ENCODE data around the gene MED26.
A peak's percentile ranks its signal among the peaks of the same experiment; 100 is the strongest.

Gene MED26

GRCh38 chr19:16661480-16662034, 33.6 kb upstream of the MED26 start (continued):
- TF ChIP-seq KLF10 (tag by site-specific recombination; IDR thresholded peaks at IDR 0.05): no peak
- TF ChIP-seq, protein P1, sequence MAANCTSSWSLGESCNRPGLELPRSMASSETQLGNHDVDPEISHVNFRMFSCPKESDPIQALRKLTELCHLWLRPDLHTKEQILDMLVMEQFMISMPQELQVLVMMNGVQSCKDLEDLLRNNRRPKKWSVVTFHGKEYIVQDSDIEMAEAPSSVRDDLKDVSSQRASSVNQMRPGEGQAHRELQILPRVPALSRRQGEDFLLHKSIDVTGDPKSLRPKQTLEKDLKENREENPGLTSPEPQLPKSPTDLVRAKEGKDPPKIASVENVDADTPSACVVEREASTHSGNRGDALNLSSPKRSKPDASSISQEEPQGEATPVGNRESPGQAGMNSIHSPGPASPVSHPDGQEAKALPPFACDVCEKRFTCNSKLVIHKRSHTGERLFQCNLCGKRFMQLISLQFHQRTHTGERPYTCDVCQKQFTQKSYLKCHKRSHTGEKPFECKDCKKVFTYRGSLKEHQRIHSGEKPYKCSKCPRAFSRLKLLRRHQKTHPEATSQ (tag by site-specific recombination; IDR thresholded peaks at IDR 0.05): 0 out of 2 replicates have a peak, but pooled peaks have one; percentile 34
- TF ChIP-seq ZBTB17 (tag by site-specific recombination; IDR thresholded peaks at IDR 0.05): 0 out of 2 replicates have a peak, but pooled peaks have one; percentile 12
- no peak for TF ChIP-seq ZNF707 (tag by site-specific recombination; IDR thresholded peaks at IDR 0.05)
- no peak for TF ChIP-seq MZF1 (tag by site-specific recombination; IDR thresholded peaks at IDR 0.05; ENCODE audit: borderline replicate concordance)
- TF ChIP-seq ZFP37 (tag by site-specific recombination; IDR thresholded peaks at IDR 0.05): no peak
- TF ChIP-seq ZNF398 (tag by site-specific recombination; IDR thresholded peaks at IDR 0.05): peak; percentile 88
- peak; percentile 15; the same call in 1 of the 2 replicates for TF ChIP-seq ZBTB20 (tag by site-specific recombination; IDR thresholded peaks at IDR 0.05)
- peak; percentile 93 for TF ChIP-seq ZNF600 (tag by site-specific recombination; IDR thresholded peaks at IDR 0.05)
- TF ChIP-seq EGR2 (tag by site-specific recombination; IDR thresholded peaks at IDR 0.05; ENCODE audit: low read depth): peak; percentile 29; the same call in 1 of the 2 replicates
- TF ChIP-seq ZNF239 (tag by site-specific recombination; IDR thresholded peaks at IDR 0.05): no peak
- TF ChIP-seq ZNF391 (tag by site-specific recombination; IDR thresholded peaks at IDR 0.05; ENCODE audit: borderline replicate concordance, low read depth): 0 out of 2 replicates have a peak, but pooled peaks have one; percentile 20
- TF ChIP-seq KLF8 (tag by site-specific recombination; IDR thresholded peaks at IDR 0.05): 0 out of 2 replicates have a peak, but pooled peaks have one; percentile 24
- TF ChIP-seq ZNF624 (tag by site-specific recombination; IDR thresholded peaks at IDR 0.05): no peak
- peak; percentile 48; the same call in 1 of the 2 replicates for TF ChIP-seq GLIS1 (tag by site-specific recombination; IDR thresholded peaks at IDR 0.05)
- no peak for TF ChIP-seq GLI2 (tag by site-specific recombination; IDR thresholded peaks at IDR 0.05; ENCODE audit: borderline replicate concordance, low read depth)
- peak; percentile 83 for TF ChIP-seq ZBTB10 (tag by site-specific recombination; IDR thresholded peaks at IDR 0.05)
- TF ChIP-seq ZNF214 (tag by site-specific recombination; IDR thresholded peaks at IDR 0.05; ENCODE audit: borderline replicate concordance): no peak
- TF ChIP-seq ZNF184 (tag by site-specific recombination; IDR thresholded peaks at IDR 0.05): no peak
- no peak for TF ChIP-seq KLF1 (tag by site-specific recombination; IDR thresholded peaks at IDR 0.05)
- peak; percentile 62; the same call in 1 of the 2 replicates for TF ChIP-seq ZEB2 (tag by site-specific recombination; IDR thresholded peaks at IDR 0.05)
- TF ChIP-seq, protein P2, sequence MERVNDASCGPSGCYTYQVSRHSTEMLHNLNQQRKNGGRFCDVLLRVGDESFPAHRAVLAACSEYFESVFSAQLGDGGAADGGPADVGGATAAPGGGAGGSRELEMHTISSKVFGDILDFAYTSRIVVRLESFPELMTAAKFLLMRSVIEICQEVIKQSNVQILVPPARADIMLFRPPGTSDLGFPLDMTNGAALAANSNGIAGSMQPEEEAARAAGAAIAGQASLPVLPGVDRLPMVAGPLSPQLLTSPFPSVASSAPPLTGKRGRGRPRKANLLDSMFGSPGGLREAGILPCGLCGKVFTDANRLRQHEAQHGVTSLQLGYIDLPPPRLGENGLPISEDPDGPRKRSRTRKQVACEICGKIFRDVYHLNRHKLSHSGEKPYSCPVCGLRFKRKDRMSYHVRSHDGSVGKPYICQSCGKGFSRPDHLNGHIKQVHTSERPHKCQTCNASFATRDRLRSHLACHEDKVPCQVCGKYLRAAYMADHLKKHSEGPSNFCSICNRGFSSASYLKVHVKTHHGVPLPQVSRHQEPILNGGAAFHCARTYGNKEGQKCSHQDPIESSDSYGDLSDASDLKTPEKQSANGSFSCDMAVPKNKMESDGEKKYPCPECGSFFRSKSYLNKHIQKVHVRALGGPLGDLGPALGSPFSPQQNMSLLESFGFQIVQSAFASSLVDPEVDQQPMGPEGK (tag by site-specific recombination; IDR thresholded peaks at IDR 0.05): peak; percentile 86
- TF ChIP-seq BCL11B (tag by site-specific recombination; IDR thresholded peaks at IDR 0.05; ENCODE audit: low read depth): peak; percentile 66; the same call in 1 of the 2 replicates
- TF ChIP-seq ZNF266 (tag by site-specific recombination; IDR thresholded peaks at IDR 0.05; ENCODE audit: low read depth): no peak
- TF ChIP-seq TSHZ1 (tag by site-specific recombination; IDR thresholded peaks at IDR 0.05; ENCODE audit: borderline replicate concordance): no peak
- no peak for TF ChIP-seq ZNF473 (tag by site-specific recombination; IDR thresholded peaks at IDR 0.05)
- no peak for TF ChIP-seq ZBTB21 (tag by site-specific recombination; IDR thresholded peaks at IDR 0.05)
- no peak for TF ChIP-seq FEZF1 (tag by site-specific recombination; IDR thresholded peaks at IDR 0.05)
- TF ChIP-seq GFI1B (tag by site-specific recombination; IDR thresholded peaks at IDR 0.05): no peak
- TF ChIP-seq ZNF112 (tag by site-specific recombination; IDR thresholded peaks at IDR 0.05): no peak

Data from HEK293 (cell line).